ENCODE data around the gene MMAB. TPM values are rescaled to one million over a fixed set of nuclear protein-coding genes. Genes with fewer than 3 reads are reported as not detected.

MMAB gene
- total RNA-seq, 4 donors from 2014 or later = 27.3 to 80.4 (median 30.9) TPM

DNA sequence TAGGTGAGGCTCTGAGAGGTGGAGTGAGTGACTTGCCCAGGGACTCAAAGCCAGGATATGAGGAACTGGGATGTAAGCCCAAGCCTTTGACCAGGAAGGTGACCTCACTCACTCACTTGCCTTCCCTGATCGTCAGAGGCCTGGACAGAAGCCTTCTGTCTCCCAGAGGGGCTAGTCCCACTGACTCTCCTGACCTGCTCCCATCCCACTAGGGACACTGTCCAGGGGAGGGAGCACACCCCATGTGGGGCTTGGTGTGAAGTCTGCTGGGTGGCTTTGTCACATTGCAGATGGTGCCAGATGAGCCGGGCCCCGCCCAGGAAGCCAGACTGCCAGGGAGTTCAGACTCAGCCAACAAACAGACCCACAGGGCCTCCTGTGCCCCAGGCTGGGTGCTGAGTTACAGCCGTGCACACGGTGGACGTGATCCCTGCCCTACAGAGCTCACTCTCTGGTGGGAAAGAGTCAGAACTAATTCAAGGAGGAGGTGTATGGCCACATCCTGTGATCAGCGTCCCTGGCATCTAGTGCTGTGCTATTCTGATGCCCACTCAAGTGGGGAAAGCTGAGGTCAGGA is 28.3 kb downstream of the MMAB start:
- peaks cover 0 to 27% (median 0%) of the 10 kb centered on the region in 3 donors for H3K36me3 ChIP-seq
- DNase-seq (ENCODE audit: low spot score in 2 of 2) = no peak
- peaks cover 0 to 30% of the 10 kb centered on the region in 2 donors for H3K27me3 ChIP-seq
- WGBS, 2 donors = 39 to 47% methylated on average over 5 to 6 of the region's 7 CpGs
- H3K9me3 ChIP-seq = no peaks in the 10 kb centered on the region
- peaks cover 0 to 6% (median 0%) of the 10 kb centered on the region in 4 donors for H3K4me1 ChIP-seq
- no peak for TF ChIP-seq POLR2A (IDR thresholded peaks at IDR 0.05)
- TF ChIP-seq EP300 (IDR thresholded peaks at IDR 0.05) = no peak
- TF ChIP-seq CTCF (IDR thresholded peaks at IDR 0.05) = no peak
- no peak overlapping the region for H3K4me3 ChIP-seq
- H3K27ac ChIP-seq = no peak overlapping the region

GRCh38 chr12:109542876-109543275 is 30.4 kb downstream of the MMAB start:
- no peak for DNase-seq (ENCODE audit: low spot score in 2 of 2)
- no peak overlapping the region for H3K4me3 ChIP-seq
- H3K27ac ChIP-seq = no peak overlapping the region
- TF ChIP-seq EP300 (IDR thresholded peaks at IDR 0.05) (no peak), POLR2A (IDR thresholded peaks at IDR 0.05) (no peak), CTCF (IDR thresholded peaks at IDR 0.05) (no peak)
- H3K9me3 ChIP-seq = no peaks in the 10 kb centered on the region
- H3K4me1 ChIP-seq = peaks cover 0 to 6% (median 0%) of the 10 kb centered on the region in 4 donors
- WGBS, 2 donors = 74 to 78% methylated on average over 6 of the region's 6 CpGs
- peaks cover 0 to 44% (median 0%) of the 10 kb centered on the region in 3 donors for H3K36me3 ChIP-seq
- H3K27me3 ChIP-seq = peaks cover 0 to 9% of the 10 kb centered on the region in 2 donors

- TF ChIP-seq CTCF (IDR thresholded peaks at IDR 0.05) = no peak
- TF ChIP-seq POLR2A (IDR thresholded peaks at IDR 0.05) = no peak
- no peak for TF ChIP-seq EP300 (IDR thresholded peaks at IDR 0.05)
- 58 to 65% methylated on average over 2 of the region's 2 CpGs for WGBS, 2 donors
- Histone ChIP-seq H3K4me1 (peaks cover 0 to 6% (median 0%) of the 10 kb centered on the region in 4 donors), H3K4me3 (no peak overlapping the region), H3K36me3 (peaks cover 0 to 53% (median 0%) of the 10 kb centered on the region in 3 donors), H3K27me3 (no peaks in the 10 kb centered on the region), H3K9me3 (no peaks in the 10 kb centered on the region), H3K27ac (no peak overlapping the region)
- DNase-seq (ENCODE audit: low spot score in 2 of 2) = no peak
Observed at GRCh38 chr12:109542014-109542413, 31.3 kb downstream of the MMAB start.

DNA sequence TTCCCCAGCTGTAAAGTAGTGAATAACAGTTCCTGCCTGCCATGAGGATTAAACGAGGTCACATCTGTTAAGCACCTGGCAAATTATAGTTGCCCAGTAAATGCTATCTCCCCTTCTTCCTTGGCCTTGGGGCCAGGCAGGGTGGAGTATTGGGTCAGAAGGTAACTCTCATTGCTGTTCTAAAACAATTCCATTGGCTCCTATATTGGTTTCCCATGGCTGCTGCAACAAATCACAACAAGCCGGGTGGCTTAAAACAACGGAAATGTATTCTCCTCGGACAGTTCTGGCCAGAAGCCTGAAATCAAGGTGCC is 31.9 kb downstream of the MMAB start:
- Histone ChIP-seq H3K36me3 (peaks cover 0 to 59% (median 0%) of the 10 kb centered on the region in 3 donors), H3K27ac (no peak overlapping the region), H3K27me3 (no peaks in the 10 kb centered on the region), H3K4me3 (no peak overlapping the region), H3K4me1 (peaks cover 0 to 6% (median 0%) of the 10 kb centered on the region in 4 donors), H3K9me3 (no peaks in the 10 kb centered on the region)
- TF ChIP-seq POLR2A (IDR thresholded peaks at IDR 0.05) (no peak), EP300 (IDR thresholded peaks at IDR 0.05) (no peak), CTCF (IDR thresholded peaks at IDR 0.05) (no peak)
- WGBS, 2 donors = 62 to 65% methylated on average over 4 of the region's 4 CpGs
- DNase-seq (ENCODE audit: low spot score in 2 of 2) = no peak

DNA sequence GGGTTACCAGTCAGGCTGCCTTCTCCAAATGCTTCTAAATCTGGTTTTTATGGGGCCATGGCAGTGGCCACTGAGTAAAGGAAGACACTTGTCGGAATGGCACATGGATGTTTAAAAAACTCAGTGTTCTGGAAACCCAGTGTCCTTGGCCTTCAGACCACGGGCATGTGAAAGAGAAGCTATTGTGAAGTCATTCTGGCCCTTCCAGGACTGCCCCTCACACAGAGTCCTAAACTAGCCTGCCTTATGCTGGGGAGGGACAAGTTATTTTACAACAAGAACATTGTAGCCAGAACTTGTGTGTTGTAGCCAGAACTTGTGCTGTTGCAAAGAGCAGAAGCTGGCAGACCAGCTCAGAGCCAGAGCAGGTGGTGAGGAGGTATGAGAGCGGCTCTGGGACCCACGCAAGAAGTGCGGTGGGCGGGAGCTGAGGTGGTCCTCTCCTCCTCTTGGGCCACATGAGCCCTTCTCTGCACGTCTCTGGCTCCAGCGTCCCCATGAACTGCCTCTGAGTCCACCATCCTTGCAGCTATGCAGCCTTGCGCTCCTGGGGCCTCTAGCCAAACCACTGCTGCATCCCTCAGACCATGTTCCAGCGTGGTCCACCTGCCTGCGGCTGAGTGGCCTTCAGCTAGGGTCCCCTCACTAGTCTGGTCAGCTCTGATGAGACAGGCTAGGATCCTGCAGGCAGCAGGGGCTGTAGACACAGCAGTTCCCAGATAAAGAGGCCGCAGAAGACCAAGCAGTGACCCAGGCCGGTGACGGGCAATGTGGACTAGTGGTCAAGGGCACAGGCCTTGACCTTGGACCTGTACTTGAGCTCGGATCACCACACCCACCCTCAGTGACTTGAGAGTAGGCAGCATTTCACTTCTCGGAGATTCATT is 32.5 kb downstream of the MMAB start:
- H3K27me3 ChIP-seq = no peaks in the 10 kb centered on the region
- no peak overlapping the region for H3K27ac ChIP-seq
- H3K9me3 ChIP-seq = no peaks in the 10 kb centered on the region
- peaks cover 0 to 6% (median 0%) of the 10 kb centered on the region in 4 donors for H3K4me1 ChIP-seq
- TF ChIP-seq CTCF (IDR thresholded peaks at IDR 0.05) = no peak
- TF ChIP-seq EP300 (IDR thresholded peaks at IDR 0.05) = no peak
- no peak for TF ChIP-seq POLR2A (IDR thresholded peaks at IDR 0.05)
- DNase-seq (ENCODE audit: low spot score in 2 of 2) = no peak
- H3K4me3 ChIP-seq = no peak overlapping the region
- H3K36me3 ChIP-seq = peaks cover 0 to 65% (median 0%) of the 10 kb centered on the region in 3 donors
- WGBS, 2 donors = 75 to 85% methylated on average over 11 to 14 of the region's 16 CpGs

Data from tibial nerve (tissue), 4 donors.